Activated CD4-positive, CD25-positive, alpha-beta regulatory T cell (primary cell): Measurements from ENCODE around the gene NKPD1.

Experiments
- DNase-seq, 4 experiments: peaks; one replicate each; lab custom pipeline; 2025; lab: John Stamatoyannopoulos, UW

NKPD1 gene

DNA sequence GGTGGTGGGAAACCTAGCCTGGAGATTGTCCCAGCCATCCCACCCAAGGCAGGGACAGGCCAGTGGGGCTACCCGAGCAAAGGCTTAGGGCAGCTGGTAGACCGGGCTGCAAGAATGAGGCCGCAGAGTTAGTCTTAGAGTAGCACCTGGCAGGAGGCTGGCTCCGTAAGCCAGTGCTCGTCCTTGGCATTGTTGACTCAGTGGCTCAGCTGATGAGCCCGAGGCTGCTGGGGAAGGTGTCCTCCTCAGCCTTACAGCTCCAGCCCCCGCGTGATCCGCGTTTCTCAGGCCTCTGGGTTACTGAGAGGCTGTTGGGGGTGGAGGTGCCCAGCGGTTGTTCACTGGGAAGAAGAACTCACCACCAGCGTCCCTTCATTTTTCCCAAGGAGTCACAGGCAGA is 43.1 kb downstream of the NKPD1 start:
- no peak for DNase-seq

DNA sequence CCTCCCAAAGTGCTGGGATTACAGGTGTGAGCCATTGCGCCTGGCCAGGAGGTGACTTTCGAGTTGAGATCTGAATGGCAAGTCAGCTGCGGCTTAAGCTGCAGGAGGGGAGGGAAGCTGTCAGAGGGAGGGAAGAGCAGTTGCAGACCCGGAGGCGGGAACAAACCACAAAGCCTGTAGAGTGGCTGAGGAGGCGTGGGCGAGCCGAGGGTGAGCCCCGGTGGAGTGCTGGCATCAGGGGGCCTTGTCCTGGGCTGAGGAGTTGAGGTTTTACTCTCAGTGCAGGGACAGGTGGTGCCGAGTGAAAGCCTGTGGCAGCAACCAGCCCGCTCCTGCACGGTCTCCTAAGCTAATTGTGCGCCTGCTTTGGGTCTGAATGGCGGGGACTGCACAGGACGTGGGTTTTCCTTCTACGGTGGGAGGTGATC is 43.6 kb downstream of the NKPD1 start:
- DNase-seq, result no peak

- no peak for DNase-seq
These were observed 44.8 kb downstream of the NKPD1 start for GRCh38 chr19:45115809-45116615.

- DNase-seq, result no peak
These were observed 46.7 kb downstream of the NKPD1 start for GRCh38 chr19:45114116-45114515.

- DNase-seq, result no peak
These were observed 47.2 kb downstream of the NKPD1 start for GRCh38 chr19:45113628-45114027.

DNA sequence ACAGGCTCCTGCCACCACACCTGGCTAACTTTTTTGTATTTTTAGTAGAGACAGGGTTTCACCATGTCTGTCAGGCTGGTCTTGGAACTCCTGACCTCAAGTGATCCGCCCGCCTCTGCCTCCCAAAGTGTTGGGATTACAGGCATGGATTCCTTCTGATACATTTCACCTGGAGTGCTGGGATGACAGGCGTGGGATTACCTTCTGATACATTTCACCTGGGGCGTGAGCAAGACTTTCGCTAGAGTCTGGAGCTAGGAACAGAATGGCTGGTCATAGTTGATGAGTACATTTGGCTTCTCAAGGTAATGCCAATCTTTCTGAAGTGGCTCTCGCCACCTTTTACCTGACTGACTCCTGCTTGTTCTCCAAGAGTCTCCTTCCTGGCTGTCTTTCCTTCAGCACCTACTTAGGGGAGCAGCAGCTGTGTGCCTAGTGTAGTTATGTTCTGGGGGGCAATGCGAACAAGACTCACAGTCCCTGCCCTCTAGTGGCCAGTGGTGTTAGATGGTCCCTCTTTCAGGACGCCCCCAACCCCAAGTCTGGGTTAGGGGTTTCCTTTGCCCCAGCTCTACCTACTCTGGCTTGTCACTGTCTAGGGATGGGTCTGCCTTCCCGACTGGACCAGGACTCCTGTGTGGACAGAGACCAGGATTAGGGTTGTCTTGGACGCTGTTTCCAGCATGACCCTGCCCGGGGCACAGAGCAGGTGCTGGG is 48.5 kb downstream of the NKPD1 start:
- DNase-seq, result no peak
